H1 (cell line): ENCODE data around the gene VPS35L. TPM values are rescaled to one million over a fixed set of nuclear protein-coding genes. Genes with fewer than 3 reads are reported as not detected.

ENCODE experiments used
- CTCF ChIA-PET: fragments of 300-600 bp; sonication (Branson Sonifier 250); formaldehyde crosslinking; loops from one replicate; lab custom pipeline; 2021; ENCODE audit not compliant: partially characterized antibody; lab: Charles Lee
- POLR2A ChIA-PET: fragments of 300-600 bp; sonication (Branson Sonifier 250); formaldehyde crosslinking; loops from one replicate; lab custom pipeline; 2021; ENCODE audit warnings: inconsistent platforms; ENCODE audit not compliant: partially characterized antibody; lab: Charles Lee
- DNase-seq, 2 experiments: peaks; one replicate each; pipeline versions ENCODE4 v3.0.0 to v3.0.0-alpha.2; 2010 to 2022; ENCODE audit warnings: low spot score in 2 of 2, low read depth in 1 of 2, mixed read lengths in 1 of 2
- FAIRE-seq: peaks from 2 replicates; lab custom pipeline; 2011; peaks lifted over from hg19 to GRCh38; lab: Jason Lieb, UNC
- H2AFZ ChIP-seq: 2 replicates; pipeline ENCODE4 v1.8.1; 2012; ENCODE audit warnings: low read length, inconsistent platforms
- H2AK5ac ChIP-seq: 2 replicates; pipeline ENCODE4 v1.6.1; 2013; ENCODE audit warnings: low read depth, low read length
- H2BK120ac ChIP-seq: replicated peaks from 2 replicates; pipeline ENCODE3; 2013; ENCODE audit warnings: low read depth, low read length, inconsistent platforms
- H2BK12ac ChIP-seq: 2 replicates; pipeline ENCODE4 v1.6.1; 2013; ENCODE audit warnings: low read depth, low read length
- H2BK15ac ChIP-seq: 2 replicates; pipeline ENCODE4 v1.6.1; 2013; ENCODE audit warnings: low read length
- H2BK20ac ChIP-seq: 2 replicates; pipeline ENCODE4 v1.6.1; 2013; ENCODE audit warnings: low read length
- H2BK5ac ChIP-seq: 2 replicates; pipeline ENCODE4 v1.6.1; 2013; ENCODE audit warnings: low read depth, low read length
- H3K14ac ChIP-seq: 2 replicates; pipeline ENCODE4 v1.6.1; 2013; ENCODE audit warnings: inconsistent platforms; ENCODE audit not compliant: insufficient read length
- H3K18ac ChIP-seq: 2 replicates; pipeline ENCODE4 v1.6.1; 2013; ENCODE audit warnings: low read length; ENCODE audit errors: extremely low read depth
- H3K23ac ChIP-seq: 2 replicates; pipeline ENCODE4 v1.6.1; 2013; ENCODE audit warnings: inconsistent platforms; ENCODE audit not compliant: insufficient read length
- H3K23me2 ChIP-seq: 2 replicates; pipeline ENCODE4 v1.6.1; 2013; ENCODE audit warnings: low read depth, low read length
- H3K27ac ChIP-seq: 2 replicates; pipeline ENCODE4 v1.6.1; 2011; ENCODE audit warnings: low read depth, low read length, inconsistent platforms
- H3K27me3 ChIP-seq, 4 experiments: replicated peaks in 1 of 4; 1 replicate in 1 of 4; 2 replicates in 3 of 4; pipeline versions ENCODE4 v1.6.1 to v1.8.1; 2011 to 2013; ENCODE audit warnings: low read length in 3 of 4, mild to moderate bottlenecking in 3 of 4, inconsistent platforms in 2 of 4, mixed read lengths in 2 of 4, moderate library complexity in 1 of 4; ENCODE audit not compliant: control insufficient read depth in 3 of 4, insufficient read depth in 3 of 4; ENCODE audit errors: extremely low read depth in 1 of 4
- H3K36me3 ChIP-seq, 4 experiments: 2 replicates each; pipeline versions ENCODE4 v1.6.1 to v1.8.1; 2011 to 2013; ENCODE audit warnings: mild to moderate bottlenecking in 4 of 4, low read length in 3 of 4, moderate library complexity in 2 of 4, control low read depth in 1 of 4, inconsistent platforms in 1 of 4; ENCODE audit not compliant: insufficient read depth in 4 of 4, control insufficient read depth in 2 of 4
- H3K4ac ChIP-seq: replicated peaks from 2 replicates; pipeline ENCODE3; 2013; ENCODE audit warnings: low read length, low read depth, mixed read lengths, inconsistent platforms; ENCODE audit not compliant: insufficient read length
- H3K4me1 ChIP-seq, 4 experiments: replicated peaks in 1 of 4; 1 replicate in 1 of 4; 2 replicates in 3 of 4; pipeline versions ENCODE4 v1.6.1 to v1.8.1; 2011 to 2013; ENCODE audit warnings: low read length in 3 of 4, inconsistent platforms in 2 of 4, mixed read lengths in 1 of 4; ENCODE audit not compliant: insufficient read depth in 4 of 4, control insufficient read depth in 3 of 4
- H3K4me2 ChIP-seq, 2 experiments: 2 replicates each; pipeline versions ENCODE4 v1.6.1 to v1.8.1; 2011 to 2013; ENCODE audit warnings: low read depth in 2 of 2, low read length in 2 of 2, control low read depth in 1 of 2, inconsistent platforms in 1 of 2, mild to moderate bottlenecking in 1 of 2; ENCODE audit not compliant: insufficient read depth in 1 of 2
- H3K4me3 ChIP-seq, 4 experiments: fragments of 200-600, 300-600 bp in 1 of 4; sonication (generic), shearing (Covaris generic), sonication (Bioruptor Twin) in 1 of 4; 2 replicates each; pipeline versions ENCODE4 v1.5.1 to v1.8.1; 2011 to 2016; ENCODE audit warnings: low read length in 4 of 4, low read depth in 3 of 4, control low read depth in 2 of 4, inconsistent platforms in 2 of 4, mild to moderate bottlenecking in 2 of 4, mixed read lengths in 1 of 4, moderate library complexity in 1 of 4; ENCODE audit not compliant: insufficient read depth in 2 of 4; ENCODE audit errors: extremely low read depth in 1 of 4
- H3K56ac ChIP-seq: replicated peaks from 2 replicates; pipeline ENCODE3; 2013; ENCODE audit warnings: low read depth, mild to moderate bottlenecking, mixed read lengths, low read length, inconsistent platforms; ENCODE audit not compliant: insufficient read length
- H3K79me1 ChIP-seq: 2 replicates; pipeline ENCODE4 v1.6.1; 2013; ENCODE audit warnings: low read depth, low read length, control low read depth
- H3K79me2 ChIP-seq, 2 experiments: 2 replicates each; pipeline versions ENCODE4 v1.6.1 to v1.8.1; 2012 to 2013; ENCODE audit warnings: low read length in 2 of 2, mild to moderate bottlenecking in 2 of 2, inconsistent platforms in 1 of 2; ENCODE audit not compliant: insufficient read depth in 2 of 2, control insufficient read depth in 1 of 2
- H3K9ac ChIP-seq, 4 experiments: replicated peaks in 1 of 4; 1 replicate in 1 of 4; 2 replicates in 3 of 4; pipeline versions ENCODE4 v1.6.1 to v1.8.1; 2011 to 2013; ENCODE audit warnings: low read depth in 3 of 4, low read length in 3 of 4, control low read depth in 2 of 4, mild to moderate bottlenecking in 2 of 4, moderate library complexity in 2 of 4, inconsistent platforms in 1 of 4; ENCODE audit errors: extremely low read depth in 1 of 4
- H3K9me3 ChIP-seq, 2 experiments: 2 replicates each; pipeline versions ENCODE4 v1.6.1 to v1.8.1; 2012 to 2013; ENCODE audit warnings: mild to moderate bottlenecking in 2 of 2, moderate library complexity in 2 of 2, control low read depth in 1 of 2, inconsistent platforms in 1 of 2, low read depth in 1 of 2, low read length in 1 of 2, mixed read lengths in 1 of 2; ENCODE audit not compliant: insufficient read depth in 2 of 2
- H4K20me1 ChIP-seq, 2 experiments: replicated peaks in 1 of 2; 2 replicates each; pipeline versions ENCODE3 to v1.8.1; 2011 to 2013; ENCODE audit warnings: inconsistent platforms in 2 of 2, low read length in 2 of 2, mild to moderate bottlenecking in 1 of 2; ENCODE audit not compliant: insufficient read depth in 2 of 2, control insufficient read depth in 1 of 2
- H4K5ac ChIP-seq: 2 replicates; pipeline ENCODE4 v1.6.1; 2013; ENCODE audit warnings: low read length, low read depth, mixed read lengths, inconsistent platforms; ENCODE audit not compliant: insufficient read length
- H4K8ac ChIP-seq: 2 replicates; pipeline ENCODE4 v1.8.0; 2013; ENCODE audit warnings: mild to moderate bottlenecking, moderate library complexity, low read length, inconsistent platforms; ENCODE audit not compliant: insufficient read depth; ENCODE audit errors: extremely low read depth
- H4K91ac ChIP-seq: replicated peaks from 2 replicates; pipeline ENCODE3; 2013; ENCODE audit warnings: low read length, mixed read lengths, inconsistent platforms; ENCODE audit not compliant: insufficient read length
- KDM5A ChIP-seq: fragments of 200-600 bp; IDR thresholded peaks from 2 replicates; pipeline ENCODE4 v1.7.1; 2012; ENCODE audit warnings: mild to moderate bottlenecking, low read length, inconsistent platforms, mixed read lengths
- NANOG ChIP-seq: IDR thresholded peaks from 2 replicates; pipeline ENCODE4 v1.6.1; 2011; ENCODE audit warnings: low read length, low read depth, mild to moderate bottlenecking, inconsistent platforms; ENCODE audit not compliant: insufficient read depth, poor library complexity, severe bottlenecking
- POLR2AphosphoS5 ChIP-seq: IDR thresholded peaks from 2 replicates; pipeline ENCODE4 v1.6.1; 2011; ENCODE audit warnings: low read depth, low read length
- TAF7 ChIP-seq: optimal IDR thresholded peaks from 2 replicates; pipeline ENCODE3; 2011; ENCODE audit warnings: low read depth, mild to moderate bottlenecking, inconsistent platforms, low read length, moderate library complexity, borderline replicate concordance
- TBP ChIP-seq: IDR thresholded peaks from 2 replicates; pipeline ENCODE4 v1.6.1; 2011; ENCODE audit warnings: low read depth, low read length, improper control_type of control experiment
- TEAD4 ChIP-seq: IDR thresholded peaks from 2 replicates; pipeline ENCODE4 v1.6.1; 2012; ENCODE audit warnings: low read depth, low read length, inconsistent platforms, mixed read lengths
- WGBS, 2 experiments: shearing (Covaris generic) in 1 of 2; methylation state at CpG; one replicate each; pipeline versions ENCODE4 v1.1.6 to v1.1.7; 2013 to 2015; ENCODE audit warnings: low lambda C conversion rate in 2 of 2, mixed read lengths in 2 of 2, inconsistent platforms in 1 of 2, low coverage in 1 of 2, missing lambda C conversion rate in 1 of 2; ENCODE audit not compliant: insufficient replicate concordance in 2 of 2, insufficient coverage in 1 of 2, insufficient read length in 1 of 2; ENCODE audit errors: extremely low coverage in 1 of 2, missing lambda C conversion rate in 1 of 2; 5-methylcytosine and 5-hydroxymethylcytosine counted together
- polyA plus RNA-seq, 7 experiments: library from polyadenylated mRNA; depleted of rRNA in 3 of 7; stranded (reverse) in 5 of 7; unstranded in 2 of 7; fragments of >200 nt in 5 of 7; fragments of 200-250 nt in 2 of 7; gene quantifications; 1 replicate in 5 of 7; 2 replicates in 1 of 7; 4 replicates in 1 of 7; pipeline versions ENCODE4 v1.2.1 to v1.2.3, GENCODE V29; 2011 to 2013; ENCODE audit warnings: missing spikeins in 2 of 7, mixed read lengths in 2 of 7
- total RNA-seq: library from RNA; stranded (reverse); fragmentation: NEBNext Ultra II Directional; extraction: Animal tissue kit (Norgen Biotek cat#: 25700); gene quantifications from 2 replicates; pipeline ENCODE4 v1.2.1, GENCODE V29; 2021

VPS35L gene
- total and polyA plus RNA-seq, 2 of the 8 experiments (the other 6 are each of a cell fraction or from before 2014, with no cell fraction given) = 31.5 to 57.1 TPM

GRCh38 chr16:19664166-19664565, 108.7 kb downstream of the VPS35L start:
- Histone ChIP-seq H4K8ac (no peak overlapping the region), H4K91ac (no peak overlapping the region), H3K56ac (no peak overlapping the region), H3K4me3 (no peak overlapping the region), H3K4me1 (no peaks in the 10 kb centered on the region), H2BK12ac (no peak overlapping the region), H3K79me1 (no peaks in the 10 kb centered on the region), H3K18ac (no peak overlapping the region), H3K79me2 (no peaks in the 10 kb centered on the region), H2BK5ac (no peak overlapping the region), H3K4me2 (no peak overlapping the region), H3K4ac (no peak overlapping the region), H3K14ac (no peak overlapping the region), H3K27ac (no peak overlapping the region), H3K36me3 (peaks cover 0 to 12% (median 7%) of the 10 kb centered on the region in 4 experiments; a peak in 5 of 8 replicates), H2AK5ac (no peak overlapping the region), H2BK15ac (no peak overlapping the region), H4K20me1 (no peaks in the 10 kb centered on the region), H3K9me3 (peaks cover 0 to 10% of the 10 kb centered on the region in 2 experiments; a peak in 2 of 4 replicates), H3K9ac (no peak overlapping the region), H3K23me2 (no peaks in the 10 kb centered on the region), H2BK120ac (no peak overlapping the region), H2BK20ac (no peak overlapping the region), H3K23ac (no peak overlapping the region), H4K5ac (no peak overlapping the region), H2AFZ (no peak overlapping the region), H3K27me3 (no peaks in the 10 kb centered on the region)
- no peak for FAIRE-seq
- ChIA-PET POLR2A (no interaction called here), CTCF (interaction anchor here (0.8 kb wide), 1 partner anchor 244 kb away, joined by 4 read pairs; no protein-coding TSS in a partner anchor)
- no peak for DNase-seq
- no peak for TF ChIP-seq TAF7
- TF ChIP-seq KDM5A = no peak
- TF ChIP-seq TEAD4 = no peak
- no peak for TF ChIP-seq NANOG
- no peak for TF ChIP-seq POLR2AphosphoS5
- TF ChIP-seq TBP = no peak
- WGBS, 2 experiments = 90% methylated on average over 6 of the region's 6 CpGs; no CpG with 5 or more reads in 1 of the 2 experiments
